HCT116 (cell line): ENCODE measurements around the gene LRRC61. TPM values are rescaled to one million over a fixed set of nuclear protein-coding genes. Genes with fewer than 3 reads are reported as not detected.

Experiments
- ATAC-seq: fragments of 200-7000 bp; cut with Tn5 transposase; 2 replicates; pipeline ENCODE4 v1.9.1; 2020; ENCODE audit warnings: mild to moderate bottlenecking, moderate library complexity
- BruUV-seq: library from RNA; stranded (reverse); fragments of 400-500 nt; replicated peaks from 2 replicates; lab custom pipeline; 2021; lab: Mats Ljungman, UMichigan
- CTCF ChIA-PET: fragments of 300-600 bp; sonication (Branson Sonifier 250); formaldehyde crosslinking; loops from one replicate; lab custom pipeline; 2021; ENCODE audit warnings: antibody characterized with exemption; lab: Charles Lee
- POLR2A ChIA-PET: fragments of 300-600, 350-600 bp; sonication (Branson Sonifier 250); formaldehyde crosslinking; loops from one replicate; lab custom pipeline; 2021; ENCODE audit warnings: antibody characterized with exemption; lab: Charles Lee
- RAD21 ChIA-PET, 2 experiments: fragments of 300-600 bp; sonication (Branson Sonifier 250); formaldehyde crosslinking; loops; one replicate each; lab custom pipeline; 2023; ENCODE audit warnings: low total read pairs in 2 of 2; ENCODE audit not compliant: uncharacterized antibody in 2 of 2, unreplicated experiment in 2 of 2, low non-redundant PET in 1 of 2; lab: Charles Lee
- DNase-seq: peaks from one replicate; pipeline ENCODE4 v3.0.0-alpha.2; 2010; ENCODE audit warnings: low read depth, low spot score
- H2AFZ ChIP-seq: fragments of 200-600 bp; shearing (Covaris generic), sonication (generic); 2 replicates; pipeline ENCODE4 v1.6.1; 2017; ENCODE audit warnings: low read depth, mixed run types, mixed read lengths, antibody characterized with exemption, low read length; ENCODE audit not compliant: poor library complexity, severe bottlenecking
- H3K27ac ChIP-seq: 2 replicates; pipeline ENCODE4 v1.5.1; 2012; ENCODE audit warnings: low read depth, low read length
- H3K27me3 ChIP-seq: fragments of 200-600 bp; sonication (generic); 2 replicates; pipeline ENCODE4 v1.6.1; 2016; ENCODE audit warnings: mixed run types, low read length, mixed read lengths; ENCODE audit not compliant: insufficient read depth
- H3K36me3 ChIP-seq, 2 experiments: fragments of 200-500 bp in 1 of 2; fragments of 200-600 bp in 1 of 2; sonication (Bioruptor generic) in 1 of 2; sonication (generic) in 1 of 2; 2 replicates each; pipeline versions ENCODE4 v1.5.1 to v1.6.1; 2014 to 2016; ENCODE audit warnings: low read length in 2 of 2, inconsistent platforms in 1 of 2, mixed read lengths in 1 of 2, mixed run types in 1 of 2; ENCODE audit not compliant: insufficient read depth in 2 of 2, control insufficient read depth in 1 of 2
- H3K4me1 ChIP-seq, 2 experiments: fragments of 200-600 bp in 1 of 2; sonication (generic) in 1 of 2; 2 replicates each; pipeline versions ENCODE4 v1.5.1 to v1.6.1; 2012 to 2017; ENCODE audit warnings: low read length in 2 of 2, inconsistent platforms in 1 of 2, mild to moderate bottlenecking in 1 of 2, mixed read lengths in 1 of 2, mixed run types in 1 of 2, moderate library complexity in 1 of 2; ENCODE audit not compliant: insufficient read depth in 2 of 2, control insufficient read depth in 1 of 2
- H3K4me2 ChIP-seq: fragments of 200-600 bp; sonication (generic); 2 replicates; pipeline ENCODE4 v1.6.1; 2017; ENCODE audit warnings: mixed run types, low read length, mixed read lengths
- H3K4me3 ChIP-seq, 2 experiments: fragments of 200-600 bp in 1 of 2; sonication (generic) in 1 of 2; replicated peaks in 1 of 2; 2 replicates each; pipeline ENCODE4 v1.5.1; 2011 to 2016; ENCODE audit warnings: low read length in 2 of 2, control low read depth in 1 of 2, low read depth in 1 of 2, mild to moderate bottlenecking in 1 of 2, mixed read lengths in 1 of 2, mixed run types in 1 of 2
- H3K79me2 ChIP-seq: fragments of 200-600 bp; sonication (generic); 2 replicates; pipeline ENCODE4 v1.6.1; 2017; ENCODE audit warnings: mild to moderate bottlenecking, mixed run types, low read length, moderate library complexity, mixed read lengths; ENCODE audit not compliant: insufficient read depth
- H3K9ac ChIP-seq: fragments of 200-600 bp; sonication (generic); 2 replicates; pipeline ENCODE4 v1.6.1; 2016; ENCODE audit warnings: low read length, mixed read lengths
- H3K9me2 ChIP-seq: fragments of 200-600 bp; sonication (generic), shearing (Covaris generic); 2 replicates; pipeline ENCODE4 v1.6.1; 2017; ENCODE audit warnings: mixed run types, mild to moderate bottlenecking, moderate library complexity; ENCODE audit not compliant: insufficient read depth
- H3K9me3 ChIP-seq, 2 experiments: fragments of 200-500 bp in 1 of 2; fragments of 200-600 bp in 1 of 2; sonication (Bioruptor generic) in 1 of 2; sonication (generic) in 1 of 2; 2 replicates each; pipeline ENCODE4 v1.6.1; 2014 to 2017; ENCODE audit warnings: low read length in 2 of 2, mixed read lengths in 2 of 2, inconsistent platforms in 1 of 2, low read depth in 1 of 2, mild to moderate bottlenecking in 1 of 2, mixed run types in 1 of 2, moderate library complexity in 1 of 2; ENCODE audit not compliant: control insufficient read depth in 1 of 2, insufficient read depth in 1 of 2
- H4K20me1 ChIP-seq: fragments of 200-600 bp; sonication (generic), shearing (Covaris generic); 2 replicates; pipeline ENCODE4 v1.6.1; 2017; ENCODE audit warnings: mixed run types, mild to moderate bottlenecking, moderate library complexity; ENCODE audit not compliant: insufficient read depth
- ATF3 ChIP-seq: IDR thresholded peaks from 2 replicates; pipeline ENCODE4 v1.6.1; 2012
- CEBPB ChIP-seq: IDR thresholded peaks from 2 replicates; pipeline ENCODE4 v1.6.1; 2012; ENCODE audit warnings: low read depth
- CTCF ChIP-seq, 3 experiments: fragments of 200-600 bp in 1 of 3; sonication (generic) in 1 of 3; IDR thresholded peaks in 2 of 3; conservative IDR thresholded peaks in 1 of 3; 2 replicates each; pipeline ENCODE4 v1.5.1; 2012 to 2017; ENCODE audit warnings: low read depth in 2 of 3, low read length in 2 of 3, antibody characterized with exemption in 1 of 3, borderline replicate concordance in 1 of 3, control low read depth in 1 of 3, mild to moderate bottlenecking in 1 of 3, mixed read lengths in 1 of 3, mixed run types in 1 of 3, moderate library complexity in 1 of 3; ENCODE audit not compliant: insufficient read depth in 1 of 3
- POLR2A ChIP-seq: IDR thresholded peaks from 2 replicates; pipeline ENCODE4 v1.7.0; 2011; ENCODE audit warnings: borderline replicate concordance; ENCODE audit not compliant: insufficient read depth, insufficient read length; ENCODE audit errors: extremely low read depth
- RAD21 ChIP-seq: IDR thresholded peaks from 2 replicates; pipeline ENCODE4 v1.6.1; 2012; ENCODE audit warnings: low read depth, mild to moderate bottlenecking
- TCF7L2 ChIP-seq: IDR thresholded peaks from 2 replicates; pipeline ENCODE4 v1.7.0; 2011; ENCODE audit warnings: borderline replicate concordance, inconsistent platforms; ENCODE audit not compliant: insufficient read depth, insufficient read length; ENCODE audit errors: extremely low read depth
- intact Hi-C: fragments of 100-400 bp; cut with micrococcal nuclease; formaldehyde crosslinking; loops from 2 replicates; pipeline ENCODE4 v1.10.0; 2022
- total RNA-seq: library from RNA; stranded (reverse); gene quantifications from one replicate; pipeline ENCODE4 v1.2.1, GENCODE V29; 2021; ENCODE audit not compliant: unreplicated experiment

LRRC61 gene
- total RNA-seq, 1 experiment from 2014 or later, result 12.0 TPM

GRCh38 chr7:150384406-150385301, 61.5 kb downstream of the LRRC61 start:
- ChIA-PET CTCF (no interaction called here), RAD21 (no interaction called here), POLR2A (no interaction called here)
- Histone ChIP-seq H3K9me2 (no peaks in the 10 kb centered on the region), H3K4me3 (no peak overlapping the region), H3K9ac (no peak overlapping the region), H3K4me2 (no peak overlapping the region), H3K36me3 (no peaks in the 10 kb centered on the region), H3K27ac (no peak overlapping the region), H2AFZ (no peak overlapping the region), H4K20me1 (no peaks in the 10 kb centered on the region), H3K9me3 (no peaks in the 10 kb centered on the region), H3K79me2 (no peaks in the 10 kb centered on the region; the same call in 1 of the 2 replicates), H3K27me3 (no peaks in the 10 kb centered on the region), H3K4me1 (peaks cover 6 to 10% of the 10 kb centered on the region in 2 experiments; a peak in 3 of 4 replicates)
- TF ChIP-seq POLR2A (no peak), ATF3 (no peak), CTCF (IDR thresholded peaks at IDR 0.05 in 2 of 3, conservative IDR thresholded peaks at IDR 0.05 in 1 of 3; ENCODE audit: borderline replicate concordance in 1 of 3, insufficient read depth in 1 of 3, low read depth in 2 of 3, low read length in 2 of 3) (no peak), TCF7L2 (no peak), RAD21 (no peak), CEBPB (no peak)
- no TSS peak for BruUV-seq
- DNase-seq (no peak), ATAC-seq (no peak)
- intact Hi-C loops, result no loop called here
